Tibial nerve (tissue), 3 donors: ENCODE measurements around the gene PRICKLE2.

ENCODE experiments used
- CTCF ChIP-seq, 5 experiments: fragments of 200-600 bp in 3 of 5; fragments of 450-650 bp in 2 of 5; sonication (generic) in 3 of 5; IDR thresholded peaks; one replicate each; pipeline ENCODE4 v1.5.1; 2016 to 2019; ENCODE audit warnings: antibody characterized with exemption in 5 of 5, mild to moderate bottlenecking in 3 of 5, moderate library complexity in 2 of 5
- POLR2A ChIP-seq, 2 donors: fragments of 450-650 bp; IDR thresholded peaks; one replicate each; pipeline ENCODE4 v1.6.1; 2017; ENCODE audit warnings: antibody characterized with exemption in 2 of 2, mild to moderate bottlenecking in 2 of 2, moderate library complexity in 2 of 2

- no peak for TF ChIP-seq CTCF (IDR thresholded peaks at IDR 0.05)
- no peak for TF ChIP-seq POLR2A (IDR thresholded peaks at IDR 0.05)
Measured at GRCh38 chr3:64185436-64185835, 39.8 kb downstream of the PRICKLE2 start.
